Endothelial cell of umbilical vein (primary cell): Measurements from ENCODE around the gene USB1. TPM values are rescaled to one million over a fixed set of nuclear protein-coding genes. Genes with fewer than 3 reads are reported as not detected.

Source experiments
- BruUV-seq: library from RNA; stranded (reverse); fragments of 400-500 nt; replicated peaks from 2 replicates; lab custom pipeline; 2021; lab: Mats Ljungman, UMichigan
- CTCF ChIA-PET: fragments of 300-600, 350-600 bp; sonication (Branson Sonifier 250); formaldehyde crosslinking; loops from one replicate; lab custom pipeline; 2021; ENCODE audit warnings: antibody characterized with exemption, inconsistent platforms; lab: Charles Lee
- POLR2A ChIA-PET: fragments of 300-600, 350-600 bp; sonication (Branson Sonifier 250); formaldehyde crosslinking; loops from one replicate; lab custom pipeline; 2021; ENCODE audit warnings: antibody characterized with exemption, inconsistent platforms; lab: Charles Lee
- DNase-seq: peaks from one replicate; pipeline ENCODE4 v3.0.0-alpha.2; 2011; ENCODE audit warnings: low read depth, low spot score
- FAIRE-seq: peaks from 2 replicates; lab custom pipeline; 2011; peaks lifted over from hg19 to GRCh38; lab: Jason Lieb, UNC
- H2AFZ ChIP-seq: 2 replicates; pipeline ENCODE4 v1.6.0; 2012; ENCODE audit warnings: low read depth, low read length, control low read depth, inconsistent platforms
- H3K27ac ChIP-seq: 2 replicates; pipeline ENCODE4 v1.5.1; 2011; ENCODE audit warnings: low read depth, mild to moderate bottlenecking, control low read depth, low read length, moderate library complexity; ENCODE audit not compliant: insufficient read depth
- H3K27me3 ChIP-seq, 2 experiments: 2 replicates each; pipeline versions ENCODE4 v1.6.0 to v1.6.1; 2011; ENCODE audit warnings: low read length in 2 of 2, mixed read lengths in 1 of 2; ENCODE audit not compliant: control insufficient read depth in 2 of 2, insufficient read depth in 2 of 2
- H3K36me3 ChIP-seq, 2 experiments: 2 replicates in 1 of 2; 3 replicates in 1 of 2; pipeline ENCODE4 v1.5.1; 2011; ENCODE audit warnings: low read length in 2 of 2, mild to moderate bottlenecking in 1 of 2, moderate library complexity in 1 of 2; ENCODE audit not compliant: control insufficient read depth in 2 of 2, insufficient read depth in 2 of 2; ENCODE audit errors: extremely low read depth in 1 of 2
- H3K4me1 ChIP-seq: 3 replicates; pipeline ENCODE4 v1.5.1; 2011; ENCODE audit warnings: mild to moderate bottlenecking, low read length; ENCODE audit not compliant: control insufficient read depth, insufficient read depth; ENCODE audit errors: extremely low read depth
- H3K4me2 ChIP-seq: 2 replicates; pipeline ENCODE4 v1.6.1; 2011; ENCODE audit warnings: low read length, control low read depth, mixed read lengths; ENCODE audit not compliant: insufficient read depth
- H3K4me3 ChIP-seq, 3 experiments: fragments of 200-600 bp in 1 of 3; sonication (generic), shearing (Covaris generic) in 1 of 3; replicated peaks in 1 of 3; 2 replicates each; pipeline ENCODE4 v1.5.1; 2011 to 2016; ENCODE audit warnings: control low read depth in 3 of 3, low read length in 3 of 3, mild to moderate bottlenecking in 2 of 3, inconsistent platforms in 1 of 3, low read depth in 1 of 3, moderate library complexity in 1 of 3; ENCODE audit not compliant: insufficient read depth in 1 of 3
- H3K79me2 ChIP-seq: 2 replicates; pipeline ENCODE4 v1.6.0; 2012; ENCODE audit warnings: low read length, inconsistent platforms; ENCODE audit not compliant: control insufficient read depth, insufficient read depth
- H3K9ac ChIP-seq: replicated peaks from 2 replicates; pipeline ENCODE3; 2011; ENCODE audit warnings: low read length, control low read depth; ENCODE audit not compliant: insufficient read depth; ENCODE audit errors: extremely low read depth
- H3K9me1 ChIP-seq: replicated peaks from 3 replicates; pipeline ENCODE4 v1.6.0; 2011; ENCODE audit warnings: mild to moderate bottlenecking, low read length; ENCODE audit not compliant: control insufficient read depth, insufficient read depth; ENCODE audit errors: extremely low read depth
- H3K9me3 ChIP-seq: replicated peaks from 2 replicates; pipeline ENCODE4 v1.5.1; 2012; ENCODE audit warnings: low read length, inconsistent platforms; ENCODE audit not compliant: control insufficient read depth, insufficient read depth
- H4K20me1 ChIP-seq: replicated peaks from 2 replicates; pipeline ENCODE3; 2011; ENCODE audit warnings: mild to moderate bottlenecking, low read length; ENCODE audit not compliant: control insufficient read depth, insufficient read depth; ENCODE audit errors: extremely low read depth
- EZH2 ChIP-seq: IDR thresholded peaks from 2 replicates; pipeline ENCODE4 v1.6.1; 2012; ENCODE audit warnings: borderline replicate concordance, low read depth, mild to moderate bottlenecking, moderate library complexity, low read length, inconsistent platforms; ENCODE audit not compliant: severe bottlenecking
- FOS ChIP-seq: IDR thresholded peaks from 2 replicates; pipeline ENCODE4 v1.6.1; 2011; ENCODE audit warnings: mild to moderate bottlenecking, low read length, moderate library complexity, borderline replicate concordance; ENCODE audit not compliant: insufficient read depth
- GATA2 ChIP-seq: IDR thresholded peaks from 2 replicates; pipeline ENCODE4 v1.7.0; 2011; ENCODE audit warnings: low read depth, mild to moderate bottlenecking, moderate library complexity, mixed read lengths, low read length; ENCODE audit not compliant: insufficient read length, insufficient read depth
- JUN ChIP-seq: IDR thresholded peaks from 2 replicates; pipeline ENCODE4 v1.6.1; 2011; ENCODE audit warnings: borderline replicate concordance, low read depth; ENCODE audit not compliant: insufficient read length, insufficient read depth
- MYC ChIP-seq: IDR thresholded peaks from one replicate; pipeline ENCODE4 v1.6.1; 2011; ENCODE audit warnings: mild to moderate bottlenecking, low read depth, low read length
- POLR2A ChIP-seq: IDR thresholded peaks from 2 replicates; pipeline ENCODE4 v1.6.1; 2012; ENCODE audit warnings: low read depth, mild to moderate bottlenecking, control low read depth, low read length
- POLR2AphosphoS5 ChIP-seq: IDR thresholded peaks from 2 replicates; pipeline ENCODE4 v1.6.1; 2012; ENCODE audit warnings: low read depth, mild to moderate bottlenecking, control low read depth, low read length, moderate library complexity; ENCODE audit not compliant: insufficient read depth
- dilution Hi-C: fragments of 300-500 bp; cut with MboI; formaldehyde crosslinking; loops from one replicate; pipeline ENCODE4 v1.15.0; 2019; ENCODE audit warnings: low sequenced_read_pairs; ENCODE audit not compliant: extremely low pct_ligation_motif_present
- intact Hi-C: fragments of 100-400 bp; cut with micrococcal nuclease; formaldehyde crosslinking; loops from one replicate; pipeline ENCODE4 v1.10.0; 2022
- polyA plus RNA-seq, 4 experiments: library from polyadenylated mRNA; depleted of rRNA in 3 of 4; stranded (reverse) in 3 of 4; unstranded in 1 of 4; fragments of >200 nt; gene quantifications; 2 replicates each; pipeline versions ENCODE4 v1.2.1 to v1.2.3, GENCODE V29; 2011 to 2012; ENCODE audit warnings: missing spikeins in 1 of 4
- total RNA-seq: library from RNA; stranded (reverse); gene quantifications from 2 replicates; pipeline ENCODE4 v1.2.3, GENCODE V29; 2021
- TF ChIP-seq, protein P1 (sequence below): IDR thresholded peaks from 2 replicates; pipeline ENCODE4 v1.6.1; 2011; ENCODE audit not compliant: insufficient read depth, insufficient read length
- TF ChIP-seq, protein P2 (sequence below), 2 donors: IDR thresholded peaks; 1 replicate in 1 of 2; 2 replicates in 1 of 2; pipeline ENCODE4 v1.5.1; 2011; ENCODE audit warnings: low read length in 2 of 2, mild to moderate bottlenecking in 2 of 2, moderate library complexity in 2 of 2, control low read depth in 1 of 2, inconsistent platforms in 1 of 2, low read depth in 1 of 2; ENCODE audit not compliant: insufficient read depth in 1 of 2; ENCODE audit errors: extremely low read depth in 1 of 2

The USB1 gene
- total and polyA plus RNA-seq, 2 donors (not counting 3 experiments of a cell fraction or from before 2014, with no cell fraction given) = 64.6 to 83.8 TPM

DNA sequence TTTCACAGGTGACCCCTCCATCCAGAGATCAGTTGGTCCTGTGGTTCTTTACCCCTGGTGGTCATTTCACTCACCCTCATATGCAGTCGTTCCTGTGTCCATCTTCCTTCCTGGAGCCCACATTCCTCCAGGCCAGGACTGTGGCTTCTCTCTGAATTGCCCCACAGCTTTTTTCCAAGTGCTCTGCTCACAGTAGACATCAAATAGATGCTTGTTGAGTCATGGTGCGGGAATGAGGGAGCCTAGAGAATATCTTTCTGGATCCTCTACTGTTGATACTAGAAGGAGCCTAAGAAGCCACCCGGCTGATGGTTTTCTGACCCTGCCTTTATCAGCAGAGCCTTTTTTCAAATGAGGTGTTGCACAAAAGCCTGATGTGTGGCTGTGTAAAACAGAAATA is 10.4 kb downstream of the USB1 start:
- H3K36me3 ChIP-seq = peaks cover 8 to 20% of the 10 kb centered on the region in 2 experiments
- CTCF ChIA-PET = interaction anchor here (1.4 kb wide), 1 partner anchor 12 kb away, joined by 3 read pairs; no protein-coding TSS in a partner anchor
- peaks cover 3% of the 10 kb centered on the region for H3K4me1 ChIP-seq
- H3K4me2 ChIP-seq = no peak overlapping the region
- dilution Hi-C loops = no loop called here
- intact Hi-C loops = no loop called here
- H3K9me1 ChIP-seq = no peaks in the 10 kb centered on the region
- H3K27me3 ChIP-seq = no peaks in the 10 kb centered on the region
- no TSS peak for BruUV-seq
- POLR2A ChIA-PET = no interaction called here
- H3K4me3 ChIP-seq = no peak overlapping the region
- H2AFZ ChIP-seq = no peak overlapping the region
- H4K20me1 ChIP-seq = no peaks in the 10 kb centered on the region
- H3K9ac ChIP-seq = no peak overlapping the region
- TF ChIP-seq FOS (no peak), GATA2 (no peak), MYC (no peak), POLR2AphosphoS5 (no peak), JUN (no peak), POLR2A (no peak), EZH2 (no peak)
- TF ChIP-seq, protein P1, sequence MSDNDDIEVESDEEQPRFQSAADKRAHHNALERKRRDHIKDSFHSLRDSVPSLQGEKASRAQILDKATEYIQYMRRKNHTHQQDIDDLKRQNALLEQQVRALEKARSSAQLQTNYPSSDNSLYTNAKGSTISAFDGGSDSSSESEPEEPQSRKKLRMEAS = no peak
- TF ChIP-seq, protein P2, sequence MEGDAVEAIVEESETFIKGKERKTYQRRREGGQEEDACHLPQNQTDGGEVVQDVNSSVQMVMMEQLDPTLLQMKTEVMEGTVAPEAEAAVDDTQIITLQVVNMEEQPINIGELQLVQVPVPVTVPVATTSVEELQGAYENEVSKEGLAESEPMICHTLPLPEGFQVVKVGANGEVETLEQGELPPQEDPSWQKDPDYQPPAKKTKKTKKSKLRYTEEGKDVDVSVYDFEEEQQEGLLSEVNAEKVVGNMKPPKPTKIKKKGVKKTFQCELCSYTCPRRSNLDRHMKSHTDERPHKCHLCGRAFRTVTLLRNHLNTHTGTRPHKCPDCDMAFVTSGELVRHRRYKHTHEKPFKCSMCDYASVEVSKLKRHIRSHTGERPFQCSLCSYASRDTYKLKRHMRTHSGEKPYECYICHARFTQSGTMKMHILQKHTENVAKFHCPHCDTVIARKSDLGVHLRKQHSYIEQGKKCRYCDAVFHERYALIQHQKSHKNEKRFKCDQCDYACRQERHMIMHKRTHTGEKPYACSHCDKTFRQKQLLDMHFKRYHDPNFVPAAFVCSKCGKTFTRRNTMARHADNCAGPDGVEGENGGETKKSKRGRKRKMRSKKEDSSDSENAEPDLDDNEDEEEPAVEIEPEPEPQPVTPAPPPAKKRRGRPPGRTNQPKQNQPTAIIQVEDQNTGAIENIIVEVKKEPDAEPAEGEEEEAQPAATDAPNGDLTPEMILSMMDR (IDR thresholded peaks at IDR 0.05; ENCODE audit: extremely low read depth in 1 of 2, insufficient read depth in 1 of 2, low read depth in 1 of 2, low read length in 2 of 2) = no peak
- no peak for FAIRE-seq
- no peak overlapping the region for H3K27ac ChIP-seq
- no peak for DNase-seq
- no peaks in the 10 kb centered on the region for H3K79me2 ChIP-seq
- no peaks in the 10 kb centered on the region for H3K9me3 ChIP-seq
